SW480 (cell line): Measurements from ENCODE around the gene A2ML1.
"Not testable (repeated sequence)": the region's sequence is repeated elsewhere in the genome, so short reads cannot be mapped to it uniquely, and the experiment has no call there.

Experiments used
- DNase-seq: peaks from one replicate; pipeline ENCODE4 v3.0.0-alpha.2; 2016; ENCODE audit warnings: low spot score

Gene A2ML1

GRCh38 chr12:8817856-8818255, 4.6 kb upstream of the A2ML1 start:
- no peak for DNase-seq

GRCh38 chr12:8818526-8818925, 3.9 kb upstream of the A2ML1 start:
- no peak for DNase-seq

GRCh38 chr12:8819666-8819980, 2.8 kb upstream of the A2ML1 start:
- no peak for DNase-seq

GRCh38 chr12:8820676-8821407, 1.6 kb upstream of the A2ML1 start:
- not testable (repeated sequence) for DNase-seq

DNA sequence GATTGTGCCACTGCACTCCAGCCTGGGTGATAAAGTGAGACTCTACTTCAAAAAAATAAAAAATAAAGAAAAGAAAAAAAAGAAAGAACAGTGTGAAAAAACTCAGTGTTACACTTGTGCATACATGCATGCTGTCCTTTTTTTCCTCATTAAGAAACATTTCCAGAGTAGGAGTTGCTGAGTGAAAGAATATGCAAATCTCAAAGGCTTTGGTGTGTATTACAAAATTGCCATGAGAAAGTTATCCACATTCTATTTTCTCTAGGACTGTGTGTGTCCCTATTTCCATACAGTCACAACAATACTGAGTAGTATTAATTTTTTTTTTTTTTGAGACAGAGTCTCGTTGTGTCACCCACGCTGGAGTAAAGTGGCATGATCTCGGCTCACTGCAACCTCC, 830 bp upstream of the A2ML1 start:
- DNase-seq: no peak

DNA sequence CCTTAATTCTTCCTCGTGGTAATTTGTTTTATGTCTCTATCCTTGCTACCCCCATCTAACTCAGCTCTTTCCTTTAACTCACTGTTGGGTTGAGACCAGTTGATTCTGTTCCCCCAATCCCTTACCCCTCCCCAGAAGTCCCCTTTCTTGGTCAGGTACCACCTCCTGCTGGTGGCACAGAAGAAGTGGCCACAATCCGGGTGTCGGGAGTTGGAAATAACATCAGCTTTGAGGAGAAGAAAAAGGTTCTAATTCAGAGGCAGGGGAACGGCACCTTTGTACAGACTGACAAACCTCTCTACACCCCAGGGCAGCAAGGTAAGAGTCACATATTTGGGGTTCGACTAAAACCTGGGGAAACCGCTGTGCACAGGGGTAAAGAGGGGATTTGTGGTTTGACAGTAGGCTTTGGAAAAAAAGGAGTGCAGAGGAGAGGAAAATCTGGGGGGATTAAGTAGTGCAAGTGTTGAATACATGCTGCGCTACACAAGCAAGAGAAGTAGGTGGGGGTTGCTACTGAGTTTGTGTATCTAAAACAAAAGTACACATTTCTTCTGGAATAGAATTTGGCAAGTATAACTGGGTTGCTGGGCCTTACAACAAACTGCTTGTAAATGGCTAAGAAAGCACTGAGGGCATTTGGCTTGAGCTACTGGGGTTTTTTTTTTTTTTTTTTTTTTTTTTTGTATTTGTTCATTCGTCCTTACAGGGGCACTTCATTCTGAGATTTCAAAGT, 1.3 kb downstream of the A2ML1 start:
- DNase-seq: no peak

- no peak for DNase-seq
These were observed 5.3 kb downstream of the A2ML1 start for GRCh38 chr12:8827551-8828256.

GRCh38 chr12:8828257-8829124, 6.1 kb downstream of the A2ML1 start:
- no peak for DNase-seq

GRCh38 chr12:8829125-8829518, 6.7 kb downstream of the A2ML1 start:
- no peak for DNase-seq

- no peak for DNase-seq
These were observed 7.2 kb downstream of the A2ML1 start for GRCh38 chr12:8829621-8830020.

GRCh38 chr12:8831116-8831515, 8.7 kb downstream of the A2ML1 start:
- DNase-seq: no peak

GRCh38 chr12:8832500-8832899, 10.1 kb downstream of the A2ML1 start:
- no peak for DNase-seq

DNA sequence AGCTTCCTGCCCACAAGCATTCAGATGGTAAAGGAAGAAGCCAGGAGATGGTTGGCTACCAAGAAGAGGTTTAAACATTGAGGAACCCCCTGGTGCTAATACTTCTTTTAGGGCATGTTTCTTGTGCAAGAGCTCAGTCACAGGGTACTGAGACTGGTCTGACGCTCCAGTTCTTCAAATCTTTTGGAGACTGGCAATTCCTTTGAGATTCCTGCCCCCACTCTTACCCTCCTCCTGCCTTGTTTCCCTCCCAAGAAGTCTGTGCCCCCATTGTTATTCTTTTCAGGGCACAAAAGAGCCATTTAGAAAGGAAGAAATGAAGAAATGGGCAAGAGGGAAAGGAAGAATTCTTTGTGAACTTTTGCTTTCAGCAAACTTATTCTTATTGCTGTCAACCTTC, 11.8 kb downstream of the A2ML1 start:
- DNase-seq: no peak

DNA sequence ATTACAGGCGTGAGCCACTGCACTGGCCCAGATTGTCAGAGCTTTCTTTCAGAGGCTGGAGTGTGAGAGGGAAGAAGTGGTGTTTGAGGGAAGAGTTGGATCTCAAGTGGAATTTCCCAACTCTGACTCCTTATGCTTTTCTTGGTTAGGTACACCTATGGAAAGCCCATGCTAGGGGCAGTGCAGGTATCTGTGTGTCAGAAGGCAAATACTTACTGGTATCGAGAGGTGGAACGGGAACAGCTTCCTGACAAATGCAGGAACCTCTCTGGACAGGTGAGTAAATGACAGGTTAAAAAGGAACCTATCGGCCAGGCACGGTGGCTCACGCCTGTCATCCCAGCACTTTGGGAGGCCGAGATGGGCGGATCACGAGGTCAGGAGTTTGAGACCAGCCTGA, 14.9 kb downstream of the A2ML1 start:
- DNase-seq: no peak

GRCh38 chr12:8840321-8840720, 17.9 kb downstream of the A2ML1 start:
- no peak for DNase-seq

DNA sequence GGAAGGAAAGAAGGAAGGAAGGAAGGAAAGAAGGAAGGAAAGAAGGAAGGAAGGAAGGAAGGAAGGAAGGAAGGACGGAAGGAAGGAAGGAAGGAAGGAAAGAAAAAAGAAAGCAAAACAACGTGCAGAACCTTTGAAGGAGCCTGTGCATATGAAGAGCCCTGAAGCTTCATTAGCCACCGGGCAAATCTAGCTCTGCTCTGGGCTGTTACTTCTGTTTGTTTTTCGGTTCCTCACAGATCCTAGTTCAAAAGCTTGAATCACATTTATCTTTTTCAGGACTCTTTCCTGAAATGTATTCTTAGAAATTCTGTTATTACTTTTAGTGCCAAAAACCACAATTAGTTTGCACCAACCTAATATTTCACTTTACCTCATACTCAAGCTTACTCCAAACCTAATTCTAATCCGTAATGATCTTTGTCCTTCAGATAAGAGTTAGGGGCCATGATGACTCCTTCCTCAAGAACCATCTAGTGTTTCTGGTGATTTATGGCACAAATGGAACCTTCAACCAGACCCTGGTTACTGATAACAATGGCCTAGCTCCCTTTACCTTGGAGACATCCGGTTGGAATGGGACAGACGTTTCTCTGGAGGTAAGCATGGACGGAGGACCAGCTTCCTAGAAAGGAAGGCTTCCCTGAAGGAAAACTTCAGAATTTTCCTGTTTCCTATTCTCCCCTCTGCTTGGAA, 18.7 kb downstream of the A2ML1 start:
- DNase-seq: no peak

- no peak for DNase-seq
These were observed 19.4 kb downstream of the A2ML1 start for GRCh38 chr12:8841778-8842177.

GRCh38 chr12:8844665-8845064, 22.2 kb downstream of the A2ML1 start:
- no peak for DNase-seq

- no peak for DNase-seq
These were observed 23.9 kb downstream of the A2ML1 start for GRCh38 chr12:8846305-8846704.

- DNase-seq: no peak
These were observed 25.0 kb downstream of the A2ML1 start for GRCh38 chr12:8847435-8847834.

DNA sequence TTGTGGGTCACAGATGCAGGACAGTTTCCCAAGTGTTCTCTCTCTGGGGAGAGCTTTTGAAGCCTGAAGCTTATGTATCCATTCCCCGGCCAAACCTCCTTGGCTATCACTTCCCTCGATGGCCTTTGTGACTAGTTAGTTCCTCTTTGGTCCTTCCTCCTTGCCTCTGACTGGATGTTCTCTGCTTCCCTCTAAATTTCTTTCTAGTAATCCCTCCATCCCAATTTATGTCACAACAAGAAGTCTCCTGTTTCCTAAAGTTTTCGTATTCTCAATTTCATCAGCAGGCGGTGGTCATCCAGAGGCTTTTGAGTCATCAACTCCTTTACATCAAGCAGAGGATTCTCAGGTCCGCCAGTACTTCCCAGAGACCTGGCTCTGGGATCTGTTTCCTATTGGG, 27.5 kb downstream of the A2ML1 start:
- no peak for DNase-seq

DNA sequence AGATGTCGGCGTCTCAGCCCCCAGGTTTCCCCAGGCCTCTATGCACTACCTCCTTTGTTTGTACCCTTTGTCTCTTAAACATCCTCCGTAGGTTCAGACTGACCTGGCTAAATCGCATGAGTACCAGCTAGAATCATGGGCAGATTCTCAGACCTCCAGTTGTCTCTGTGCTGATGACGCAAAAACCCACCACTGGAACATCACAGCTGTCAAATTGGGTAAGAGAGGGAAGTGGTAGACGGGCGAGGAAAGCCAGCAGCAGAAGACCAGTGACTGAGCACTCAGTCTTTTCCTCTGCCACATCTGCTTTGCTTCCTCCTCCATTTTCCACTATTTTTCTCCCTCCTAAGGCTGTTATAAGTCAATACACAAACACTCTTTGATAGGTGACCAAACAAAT, 29.7 kb downstream of the A2ML1 start:
- no peak for DNase-seq
